ENCODE measurements around the gene B3GALT6. TPM values are rescaled to one million over a fixed set of nuclear protein-coding genes. Genes with fewer than 3 reads are reported as not detected.

B3GALT6 gene
- total RNA-seq, 1 experiment from 2014 or later, result 20.0 TPM

DNA sequence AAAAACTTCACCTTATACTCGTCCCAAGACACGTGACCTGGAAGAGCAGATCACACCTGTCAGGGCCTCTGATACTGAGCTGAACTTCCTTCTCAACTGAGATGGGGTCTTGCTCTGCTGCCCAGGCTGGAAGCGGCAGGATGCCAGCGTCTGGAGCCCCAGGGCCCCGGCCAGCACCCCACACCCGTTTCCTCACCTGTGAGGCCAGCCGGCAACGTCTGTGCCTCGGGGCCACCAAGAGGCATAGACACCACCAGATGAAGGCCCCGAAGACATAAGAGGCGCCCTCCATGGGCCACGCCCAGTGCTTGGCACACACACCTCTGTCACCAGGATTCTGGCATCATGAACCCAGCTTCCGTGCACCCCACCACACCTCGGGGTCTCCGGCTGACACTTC is 8.7 kb upstream of the B3GALT6 start (continued):
- TF ChIP-seq, protein P1, sequence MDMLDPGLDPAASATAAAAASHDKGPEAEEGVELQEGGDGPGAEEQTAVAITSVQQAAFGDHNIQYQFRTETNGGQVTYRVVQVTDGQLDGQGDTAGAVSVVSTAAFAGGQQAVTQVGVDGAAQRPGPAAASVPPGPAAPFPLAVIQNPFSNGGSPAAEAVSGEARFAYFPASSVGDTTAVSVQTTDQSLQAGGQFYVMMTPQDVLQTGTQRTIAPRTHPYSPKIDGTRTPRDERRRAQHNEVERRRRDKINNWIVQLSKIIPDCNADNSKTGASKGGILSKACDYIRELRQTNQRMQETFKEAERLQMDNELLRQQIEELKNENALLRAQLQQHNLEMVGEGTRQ (CRISPR knock-in tag; IDR thresholded peaks at IDR 0.05), result no peak
- TF ChIP-seq, protein P2, sequence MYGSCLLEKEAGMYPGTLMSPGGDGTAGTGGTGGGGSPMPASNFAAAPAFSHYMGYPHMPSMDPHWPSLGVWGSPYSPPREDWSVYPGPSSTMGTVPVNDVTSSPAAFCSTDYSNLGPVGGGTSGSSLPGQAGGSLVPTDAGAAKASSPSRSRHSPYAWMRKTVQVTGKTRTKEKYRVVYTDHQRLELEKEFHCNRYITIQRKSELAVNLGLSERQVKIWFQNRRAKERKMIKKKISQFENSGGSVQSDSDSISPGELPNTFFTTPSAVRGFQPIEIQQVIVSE (CRISPR knock-in tag; IDR thresholded peaks at IDR 0.05; ENCODE audit: borderline replicate concordance), result no peak
- no peak for TF ChIP-seq GABPB1 (CRISPR knock-in tag; IDR thresholded peaks at IDR 0.05)
- TF ChIP-seq, protein P3, sequence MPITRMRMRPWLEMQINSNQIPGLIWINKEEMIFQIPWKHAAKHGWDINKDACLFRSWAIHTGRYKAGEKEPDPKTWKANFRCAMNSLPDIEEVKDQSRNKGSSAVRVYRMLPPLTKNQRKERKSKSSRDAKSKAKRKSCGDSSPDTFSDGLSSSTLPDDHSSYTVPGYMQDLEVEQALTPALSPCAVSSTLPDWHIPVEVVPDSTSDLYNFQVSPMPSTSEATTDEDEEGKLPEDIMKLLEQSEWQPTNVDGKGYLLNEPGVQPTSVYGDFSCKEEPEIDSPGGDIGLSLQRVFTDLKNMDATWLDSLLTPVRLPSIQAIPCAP (CRISPR knock-in tag; IDR thresholded peaks at IDR 0.05), result no peak
- no peak for TF ChIP-seq EMX1 (CRISPR knock-in tag; IDR thresholded peaks at IDR 0.05)

DNA sequence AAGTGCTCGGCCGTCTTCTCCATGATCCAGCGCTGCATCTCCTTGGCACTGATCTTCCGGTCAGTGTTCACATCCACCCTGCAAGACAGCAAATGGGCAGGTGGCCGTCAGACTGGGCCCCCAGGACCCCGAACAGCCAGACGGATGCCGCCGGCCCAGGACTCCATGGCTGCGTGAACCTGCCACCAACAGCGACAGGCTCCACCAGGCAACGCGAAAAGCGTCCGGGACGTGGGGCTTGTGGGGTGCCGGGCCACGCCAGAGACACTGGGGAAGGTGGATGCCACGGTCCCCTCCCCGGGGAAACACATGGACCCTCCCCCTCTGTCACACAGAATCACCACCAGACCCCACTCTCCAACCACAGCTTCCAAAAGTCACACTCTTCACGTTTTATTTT is 8.1 kb upstream of the B3GALT6 start:
- ChIA-PET CTCF (no interaction called here), POLR2A (no interaction called here)
- Mint-ChIP-seq H3K4me1 (no peaks in the 10 kb centered on the region), H3K4me3 (no peak overlapping the region), H3K27me3 (ENCODE audit: low read depth) (no peaks in the 10 kb centered on the region), H3K36me3 (peaks cover 17% of the 10 kb centered on the region), H3K9me3 (no peaks in the 10 kb centered on the region), H3K27ac (no peak overlapping the region)
- no peak for DNase-seq (ENCODE audit: low spot score)
- TF ChIP-seq GABPB1 (CRISPR knock-in tag; IDR thresholded peaks at IDR 0.05), result no peak
- TF ChIP-seq, protein P4, sequence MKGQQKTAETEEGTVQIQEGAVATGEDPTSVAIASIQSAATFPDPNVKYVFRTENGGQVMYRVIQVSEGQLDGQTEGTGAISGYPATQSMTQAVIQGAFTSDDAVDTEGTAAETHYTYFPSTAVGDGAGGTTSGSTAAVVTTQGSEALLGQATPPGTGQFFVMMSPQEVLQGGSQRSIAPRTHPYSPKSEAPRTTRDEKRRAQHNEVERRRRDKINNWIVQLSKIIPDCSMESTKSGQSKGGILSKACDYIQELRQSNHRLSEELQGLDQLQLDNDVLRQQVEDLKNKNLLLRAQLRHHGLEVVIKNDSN (CRISPR knock-in tag; IDR thresholded peaks at IDR 0.05), result no peak
- TF ChIP-seq, protein P5, sequence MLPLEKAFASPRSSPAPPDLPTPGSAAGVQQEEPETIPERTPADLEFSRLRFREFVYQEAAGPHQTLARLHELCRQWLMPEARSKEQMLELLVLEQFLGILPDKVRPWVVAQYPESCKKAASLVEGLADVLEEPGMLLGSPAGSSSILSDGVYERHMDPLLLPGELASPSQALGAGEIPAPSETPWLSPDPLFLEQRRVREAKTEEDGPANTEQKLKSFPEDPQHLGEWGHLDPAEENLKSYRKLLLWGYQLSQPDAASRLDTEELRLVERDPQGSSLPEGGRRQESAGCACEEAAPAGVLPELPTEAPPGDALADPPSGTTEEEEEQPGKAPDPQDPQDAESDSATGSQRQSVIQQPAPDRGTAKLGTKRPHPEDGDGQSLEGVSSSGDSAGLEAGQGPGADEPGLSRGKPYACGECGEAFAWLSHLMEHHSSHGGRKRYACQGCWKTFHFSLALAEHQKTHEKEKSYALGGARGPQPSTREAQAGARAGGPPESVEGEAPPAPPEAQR (CRISPR knock-in tag; IDR thresholded peaks at IDR 0.05), result no peak
- no peak for TF ChIP-seq ELF4 (CRISPR knock-in tag; IDR thresholded peaks at IDR 0.05; ENCODE audit: low read depth)
- TF ChIP-seq, protein P6, sequence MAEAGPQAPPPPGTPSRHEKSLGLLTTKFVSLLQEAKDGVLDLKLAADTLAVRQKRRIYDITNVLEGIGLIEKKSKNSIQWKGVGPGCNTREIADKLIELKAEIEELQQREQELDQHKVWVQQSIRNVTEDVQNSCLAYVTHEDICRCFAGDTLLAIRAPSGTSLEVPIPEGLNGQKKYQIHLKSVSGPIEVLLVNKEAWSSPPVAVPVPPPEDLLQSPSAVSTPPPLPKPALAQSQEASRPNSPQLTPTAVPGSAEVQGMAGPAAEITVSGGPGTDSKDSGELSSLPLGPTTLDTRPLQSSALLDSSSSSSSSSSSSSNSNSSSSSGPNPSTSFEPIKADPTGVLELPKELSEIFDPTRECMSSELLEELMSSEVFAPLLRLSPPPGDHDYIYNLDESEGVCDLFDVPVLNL (CRISPR knock-in tag; IDR thresholded peaks at IDR 0.05; ENCODE audit: borderline replicate concordance, low read depth), result no peak
- no peak for TF ChIP-seq MXD4 (CRISPR knock-in tag; IDR thresholded peaks at IDR 0.05; ENCODE audit: borderline replicate concordance)
- TF ChIP-seq TEAD1 (CRISPR knock-in tag; IDR thresholded peaks at IDR 0.05), result no peak
- TF ChIP-seq, protein P7, sequence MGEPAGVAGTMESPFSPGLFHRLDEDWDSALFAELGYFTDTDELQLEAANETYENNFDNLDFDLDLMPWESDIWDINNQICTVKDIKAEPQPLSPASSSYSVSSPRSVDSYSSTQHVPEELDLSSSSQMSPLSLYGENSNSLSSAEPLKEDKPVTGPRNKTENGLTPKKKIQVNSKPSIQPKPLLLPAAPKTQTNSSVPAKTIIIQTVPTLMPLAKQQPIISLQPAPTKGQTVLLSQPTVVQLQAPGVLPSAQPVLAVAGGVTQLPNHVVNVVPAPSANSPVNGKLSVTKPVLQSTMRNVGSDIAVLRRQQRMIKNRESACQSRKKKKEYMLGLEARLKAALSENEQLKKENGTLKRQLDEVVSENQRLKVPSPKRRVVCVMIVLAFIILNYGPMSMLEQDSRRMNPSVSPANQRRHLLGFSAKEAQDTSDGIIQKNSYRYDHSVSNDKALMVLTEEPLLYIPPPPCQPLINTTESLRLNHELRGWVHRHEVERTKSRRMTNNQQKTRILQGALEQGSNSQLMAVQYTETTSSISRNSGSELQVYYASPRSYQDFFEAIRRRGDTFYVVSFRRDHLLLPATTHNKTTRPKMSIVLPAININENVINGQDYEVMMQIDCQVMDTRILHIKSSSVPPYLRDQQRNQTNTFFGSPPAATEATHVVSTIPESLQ (CRISPR knock-in tag; IDR thresholded peaks at IDR 0.05), result no peak
- TF ChIP-seq PRRX2 (CRISPR knock-in tag; IDR thresholded peaks at IDR 0.05), result no peak
- TF ChIP-seq RELA (CRISPR knock-in tag; IDR thresholded peaks at IDR 0.05; ENCODE audit: borderline replicate concordance), result no peak
- no peak for TF ChIP-seq SMAD3 (CRISPR knock-in tag; IDR thresholded peaks at IDR 0.05; ENCODE audit: borderline replicate concordance)
- no peak for TF ChIP-seq ZNF263 (CRISPR knock-in tag; IDR thresholded peaks at IDR 0.05; ENCODE audit: low read depth)
- no peak for ATAC-seq

Measured in WTC11 (cell line).